Stimulated activated naive CD8-positive, alpha-beta T cell treated with anti-CD3 and anti-CD28 coated beads, Interleukin-15, Interleukin-2, amounts not matched to agents 100 U/mL and 50 U/mL, for 24 hours (primary cell): Measurements from ENCODE around the gene GP5.

Source experiments
- ATAC-seq: fragments of 150-1000 bp; cut with Tn5 transposase; one replicate; pipeline ENCODE4 v1.10.0; 2021
- DNase-seq: peaks from one replicate; pipeline ENCODE4 v3.0.0; 2021

GP5 gene

GRCh38 chr3:194396859-194397756 lies 2.0 kb downstream of the GP5 start:
- DNase-seq (peak; percentile 40), ATAC-seq (peak; percentile 40)

GRCh38 chr3:194396539-194396858 lies 2.6 kb downstream of the GP5 start:
- DNase-seq (no peak), ATAC-seq (no peak)

- ATAC-seq (peak; percentile 70), DNase-seq (peak; percentile 66)
These were observed 3.1 kb downstream of the GP5 start for GRCh38 chr3:194395778-194396538.

GRCh38 chr3:194395212-194395611 lies 3.9 kb downstream of the GP5 start:
- ATAC-seq: no peak
- no peak for DNase-seq

- ATAC-seq: no peak
These were observed 6.5 kb downstream of the GP5 start for GRCh38 chr3:194392576-194392975.

GRCh38 chr3:194390835-194391234 lies 8.2 kb downstream of the GP5 start:
- ATAC-seq (no peak), DNase-seq (no peak)

More at GRCh38 chr3:194392576-194392975, 6.5 kb downstream of the GP5 start:
- no peak for DNase-seq

- no peak for ATAC-seq
These were observed 9.8 kb downstream of the GP5 start for GRCh38 chr3:194389269-194389668.

GRCh38 chr3:194387926-194388418 lies 11.1 kb downstream of the GP5 start:
- ATAC-seq (no peak), DNase-seq (no peak)

More at GRCh38 chr3:194389269-194389668, 9.8 kb downstream of the GP5 start:
- DNase-seq: no peak

GRCh38 chr3:194387276-194387675 lies 11.8 kb downstream of the GP5 start:
- DNase-seq (no peak), ATAC-seq (no peak)

- ATAC-seq (no peak), DNase-seq (no peak)
These were observed 12.4 kb downstream of the GP5 start for GRCh38 chr3:194386648-194387047.

- ATAC-seq (no peak), DNase-seq (no peak)
These were observed 13.0 kb downstream of the GP5 start for GRCh38 chr3:194386066-194386465.

- DNase-seq: no peak
- ATAC-seq: no peak
These were observed 14.5 kb downstream of the GP5 start for GRCh38 chr3:194384569-194385001.

- no peak for DNase-seq
- ATAC-seq: no peak
These were observed 14.9 kb downstream of the GP5 start for GRCh38 chr3:194384156-194384555.

GRCh38 chr3:194383276-194383940 lies 15.7 kb downstream of the GP5 start:
- DNase-seq (no peak), ATAC-seq (no peak)

GRCh38 chr3:194382892-194383223 lies 16.2 kb downstream of the GP5 start:
- DNase-seq (no peak), ATAC-seq (no peak)

- DNase-seq (no peak), ATAC-seq (no peak)
These were observed 16.7 kb downstream of the GP5 start for GRCh38 chr3:194382196-194382891.

- no peak for DNase-seq
- no peak for ATAC-seq
These were observed 17.6 kb downstream of the GP5 start for GRCh38 chr3:194381460-194381875.

GRCh38 chr3:194380326-194380725 lies 18.7 kb downstream of the GP5 start:
- no peak for ATAC-seq
- no peak for DNase-seq

GRCh38 chr3:194379651-194380050 lies 19.4 kb downstream of the GP5 start:
- DNase-seq (no peak), ATAC-seq (no peak)

GRCh38 chr3:194379231-194379630 lies 19.8 kb downstream of the GP5 start:
- ATAC-seq (no peak), DNase-seq (no peak)

GRCh38 chr3:194377708-194378107 lies 21.4 kb downstream of the GP5 start:
- ATAC-seq: no peak
- DNase-seq: no peak

- DNase-seq: no peak
These were observed 22.9 kb downstream of the GP5 start for GRCh38 chr3:194376241-194376560.

More at GRCh38 chr3:194376241-194376560, 22.9 kb downstream of the GP5 start:
- no peak for ATAC-seq
